Ishikawa (cell line): ENCODE results near the gene QSOX2.

Source experiments
- EP300 ChIP-seq: IDR thresholded peaks from 2 replicates; pipeline ENCODE4 v1.6.1; 2012; ENCODE audit warnings: borderline replicate concordance
- TAF1 ChIP-seq: IDR thresholded peaks from 2 replicates; pipeline ENCODE4 v1.6.1; 2012; ENCODE audit warnings: low read depth, mild to moderate bottlenecking
- TCF12 ChIP-seq: IDR thresholded peaks from 2 replicates; pipeline ENCODE4 v1.6.1; 2012; ENCODE audit warnings: low read depth
- TEAD4 ChIP-seq: IDR thresholded peaks from 2 replicates; pipeline ENCODE4 v1.6.1; 2012
- YY1 ChIP-seq: IDR thresholded peaks from 2 replicates; pipeline ENCODE4 v1.6.1; 2012; ENCODE audit warnings: low read depth
- TF ChIP-seq, protein P1 (sequence below): IDR thresholded peaks from 2 replicates; pipeline ENCODE4 v1.6.1; 2012; ENCODE audit warnings: low read depth, mild to moderate bottlenecking

DNA sequence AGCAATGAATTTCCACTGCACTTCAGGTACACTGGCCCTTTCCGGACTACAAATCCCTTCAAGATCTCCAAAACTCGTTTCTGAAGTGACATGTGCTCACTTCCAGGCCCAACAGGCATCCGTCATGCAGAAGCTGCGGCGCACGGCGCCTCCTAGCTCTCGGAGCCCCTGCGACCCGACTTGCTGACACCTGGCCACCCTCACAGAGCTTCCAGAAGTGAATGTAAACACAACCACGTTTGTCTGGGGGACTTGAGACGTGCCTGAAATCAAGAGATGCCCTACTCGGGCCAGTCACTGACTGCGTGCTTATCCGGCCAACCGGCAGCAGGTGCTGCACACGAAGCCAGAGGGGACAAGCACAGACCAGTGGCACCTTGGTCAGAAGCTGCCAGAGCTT is 35.8 kb downstream of the QSOX2 start:
- no peak for TF ChIP-seq TCF12
- TF ChIP-seq, protein P1, sequence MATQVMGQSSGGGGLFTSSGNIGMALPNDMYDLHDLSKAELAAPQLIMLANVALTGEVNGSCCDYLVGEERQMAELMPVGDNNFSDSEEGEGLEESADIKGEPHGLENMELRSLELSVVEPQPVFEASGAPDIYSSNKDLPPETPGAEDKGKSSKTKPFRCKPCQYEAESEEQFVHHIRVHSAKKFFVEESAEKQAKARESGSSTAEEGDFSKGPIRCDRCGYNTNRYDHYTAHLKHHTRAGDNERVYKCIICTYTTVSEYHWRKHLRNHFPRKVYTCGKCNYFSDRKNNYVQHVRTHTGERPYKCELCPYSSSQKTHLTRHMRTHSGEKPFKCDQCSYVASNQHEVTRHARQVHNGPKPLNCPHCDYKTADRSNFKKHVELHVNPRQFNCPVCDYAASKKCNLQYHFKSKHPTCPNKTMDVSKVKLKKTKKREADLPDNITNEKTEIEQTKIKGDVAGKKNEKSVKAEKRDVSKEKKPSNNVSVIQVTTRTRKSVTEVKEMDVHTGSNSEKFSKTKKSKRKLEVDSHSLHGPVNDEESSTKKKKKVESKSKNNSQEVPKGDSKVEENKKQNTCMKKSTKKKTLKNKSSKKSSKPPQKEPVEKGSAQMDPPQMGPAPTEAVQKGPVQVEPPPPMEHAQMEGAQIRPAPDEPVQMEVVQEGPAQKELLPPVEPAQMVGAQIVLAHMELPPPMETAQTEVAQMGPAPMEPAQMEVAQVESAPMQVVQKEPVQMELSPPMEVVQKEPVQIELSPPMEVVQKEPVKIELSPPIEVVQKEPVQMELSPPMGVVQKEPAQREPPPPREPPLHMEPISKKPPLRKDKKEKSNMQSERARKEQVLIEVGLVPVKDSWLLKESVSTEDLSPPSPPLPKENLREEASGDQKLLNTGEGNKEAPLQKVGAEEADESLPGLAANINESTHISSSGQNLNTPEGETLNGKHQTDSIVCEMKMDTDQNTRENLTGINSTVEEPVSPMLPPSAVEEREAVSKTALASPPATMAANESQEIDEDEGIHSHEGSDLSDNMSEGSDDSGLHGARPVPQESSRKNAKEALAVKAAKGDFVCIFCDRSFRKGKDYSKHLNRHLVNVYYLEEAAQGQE: no peak
- no peak for TF ChIP-seq EP300
- no peak for TF ChIP-seq TEAD4
- TF ChIP-seq TAF1: no peak
- TF ChIP-seq YY1: no peak
